GM12874 (cell line): Measurements from ENCODE around the gene CCDC74A.

Experiments used
- TF ChIP-seq, protein P1 (sequence below): IDR thresholded peaks from 2 replicates; pipeline ENCODE4 v1.5.1; 2011; ENCODE audit warnings: low read depth, mild to moderate bottlenecking, control low read depth, low read length, moderate library complexity; ENCODE audit not compliant: insufficient read depth

The CCDC74A gene

GRCh38 chr2:131572175-131572574 is 44.5 kb downstream of the CCDC74A start:
- TF ChIP-seq, protein P1, sequence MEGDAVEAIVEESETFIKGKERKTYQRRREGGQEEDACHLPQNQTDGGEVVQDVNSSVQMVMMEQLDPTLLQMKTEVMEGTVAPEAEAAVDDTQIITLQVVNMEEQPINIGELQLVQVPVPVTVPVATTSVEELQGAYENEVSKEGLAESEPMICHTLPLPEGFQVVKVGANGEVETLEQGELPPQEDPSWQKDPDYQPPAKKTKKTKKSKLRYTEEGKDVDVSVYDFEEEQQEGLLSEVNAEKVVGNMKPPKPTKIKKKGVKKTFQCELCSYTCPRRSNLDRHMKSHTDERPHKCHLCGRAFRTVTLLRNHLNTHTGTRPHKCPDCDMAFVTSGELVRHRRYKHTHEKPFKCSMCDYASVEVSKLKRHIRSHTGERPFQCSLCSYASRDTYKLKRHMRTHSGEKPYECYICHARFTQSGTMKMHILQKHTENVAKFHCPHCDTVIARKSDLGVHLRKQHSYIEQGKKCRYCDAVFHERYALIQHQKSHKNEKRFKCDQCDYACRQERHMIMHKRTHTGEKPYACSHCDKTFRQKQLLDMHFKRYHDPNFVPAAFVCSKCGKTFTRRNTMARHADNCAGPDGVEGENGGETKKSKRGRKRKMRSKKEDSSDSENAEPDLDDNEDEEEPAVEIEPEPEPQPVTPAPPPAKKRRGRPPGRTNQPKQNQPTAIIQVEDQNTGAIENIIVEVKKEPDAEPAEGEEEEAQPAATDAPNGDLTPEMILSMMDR: no peak

DNA sequence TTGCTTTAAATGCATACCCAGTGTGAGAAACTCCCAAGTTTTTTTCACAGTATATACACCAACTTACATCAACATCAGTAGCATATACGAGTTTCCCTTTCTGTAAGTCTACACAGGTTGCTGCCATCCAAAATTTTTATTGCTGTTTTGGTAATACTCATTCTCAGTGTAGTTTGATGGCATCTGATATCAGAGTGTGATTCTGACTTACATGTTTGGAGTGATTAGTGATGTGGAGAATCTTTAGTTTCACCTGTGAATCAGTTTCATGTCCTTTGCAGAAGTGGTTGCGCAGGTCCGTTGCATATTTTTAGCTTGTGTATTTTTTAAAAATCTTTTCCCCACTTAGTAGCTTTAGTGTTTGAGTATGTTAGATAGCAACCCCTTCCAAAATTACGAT is 50.1 kb downstream of the CCDC74A start:
- TF ChIP-seq, protein P1: no peak

DNA sequence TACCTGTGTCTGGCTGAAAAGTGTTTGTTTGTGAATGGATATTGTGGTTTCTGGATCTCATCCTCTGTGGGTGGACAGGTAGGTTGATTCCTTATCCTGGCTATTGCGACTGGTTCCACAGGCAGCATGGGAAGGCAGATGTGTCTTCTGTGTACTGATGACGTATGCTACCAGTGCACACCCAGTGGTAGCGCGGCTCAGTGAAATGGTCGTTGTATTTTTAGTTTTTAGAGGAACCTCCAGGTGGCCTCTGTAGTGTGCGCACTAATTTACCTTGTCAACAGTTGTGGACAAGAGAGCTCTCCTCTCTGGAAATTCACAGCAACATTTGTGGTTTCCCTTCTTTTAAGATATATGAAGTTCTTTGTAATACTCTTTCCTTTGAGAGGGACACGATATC is 52.5 kb downstream of the CCDC74A start:
- TF ChIP-seq, protein P1: no peak
